D721Med (cell line): Measurements from ENCODE around the gene LSP1.

Source experiments
- DNase-seq: peaks from one replicate; pipeline ENCODE4 v3.0.0; 2011; ENCODE audit warnings: low spot score; ENCODE audit not compliant: insufficient read length
- FAIRE-seq: peaks from 2 replicates; lab custom pipeline; 2011; peaks lifted over from hg19 to GRCh38; lab: Jason Lieb, UNC
- CTCF ChIP-seq: IDR thresholded peaks from 2 replicates; pipeline ENCODE4 v1.5.1; 2012; ENCODE audit warnings: mild to moderate bottlenecking, control low read depth; ENCODE audit not compliant: insufficient read depth; ENCODE audit errors: missing control alignments

LSP1 gene

GRCh38 chr11:1839204-1839923 lies 13.5 kb upstream of the LSP1 start:
- no peak for DNase-seq
- TF ChIP-seq CTCF, result no peak
- FAIRE-seq, result no peak

- DNase-seq, result no peak
- FAIRE-seq, result no peak
- TF ChIP-seq CTCF, result no peak
Measured at GRCh38 chr11:1839924-1840779, 12.7 kb upstream of the LSP1 start.

- DNase-seq, result no peak
- no peak for FAIRE-seq
- no peak for TF ChIP-seq CTCF
Measured at GRCh38 chr11:1840780-1841480, 12.0 kb upstream of the LSP1 start.

- FAIRE-seq (no peak), DNase-seq (no peak)
Measured at GRCh38 chr11:1841511-1842148, 11.3 kb upstream of the LSP1 start.

GRCh38 chr11:1842149-1843097 lies 10.5 kb upstream of the LSP1 start:
- DNase-seq (no peak), FAIRE-seq (no peak)
- no peak for TF ChIP-seq CTCF

More at GRCh38 chr11:1841511-1842148, 11.3 kb upstream of the LSP1 start:
- no peak for TF ChIP-seq CTCF

GRCh38 chr11:1843098-1843473 lies 9.8 kb upstream of the LSP1 start:
- DNase-seq (no peak), FAIRE-seq (no peak)
- no peak for TF ChIP-seq CTCF
